Fibroblast of skin of right quadriceps (primary cell): ENCODE results near the gene CENPP.
"Not testable (repeated sequence)": the region's sequence is repeated elsewhere in the genome, so short reads cannot be mapped to it uniquely, and the experiment has no call there.

Experiments used
- DNase-seq: peaks from one replicate; pipeline ENCODE4 v3.0.0-alpha.2; 2013

The CENPP gene

GRCh38 chr9:92619601-92620300 is 294.0 kb downstream of the CENPP start:
- DNase-seq, result no peak

GRCh38 chr9:92620845-92621244 is 295.1 kb downstream of the CENPP start:
- no peak for DNase-seq

- DNase-seq, result not testable (repeated sequence)
These were observed 298.2 kb downstream of the CENPP start for GRCh38 chr9:92623936-92624335.

GRCh38 chr9:92626484-92626883 is 300.7 kb downstream of the CENPP start:
- DNase-seq, result no peak

- no peak for DNase-seq
These were observed 301.9 kb downstream of the CENPP start for GRCh38 chr9:92627651-92628050.

GRCh38 chr9:92631452-92632343 is 305.9 kb downstream of the CENPP start:
- no peak for DNase-seq

GRCh38 chr9:92632641-92633040 is 306.9 kb downstream of the CENPP start:
- DNase-seq, result no peak

GRCh38 chr9:92633614-92634278 is 308.0 kb downstream of the CENPP start:
- DNase-seq, result no peak

- DNase-seq, result peak; percentile 52
These were observed 309.2 kb downstream of the CENPP start for GRCh38 chr9:92634712-92635605.

GRCh38 chr9:92635760-92636159 is 310.0 kb downstream of the CENPP start:
- no peak for DNase-seq

GRCh38 chr9:92636627-92637026 is 310.9 kb downstream of the CENPP start:
- DNase-seq, result no peak

- DNase-seq, result no peak
These were observed 311.6 kb downstream of the CENPP start for GRCh38 chr9:92637326-92637725.

- no peak for DNase-seq
These were observed 312.3 kb downstream of the CENPP start for GRCh38 chr9:92637886-92638620.

GRCh38 chr9:92638621-92639101 is 312.9 kb downstream of the CENPP start:
- DNase-seq, result no peak

GRCh38 chr9:92639124-92639523 is 313.4 kb downstream of the CENPP start:
- no peak for DNase-seq

GRCh38 chr9:92639791-92640271 is 314.1 kb downstream of the CENPP start:
- DNase-seq, result no peak

GRCh38 chr9:92640398-92641091 is 314.8 kb downstream of the CENPP start:
- DNase-seq, result no peak

GRCh38 chr9:92641092-92641809 is 315.5 kb downstream of the CENPP start:
- DNase-seq, result no peak

GRCh38 chr9:92642041-92642451 is 316.3 kb downstream of the CENPP start:
- no peak for DNase-seq

GRCh38 chr9:92642564-92642963 is 316.8 kb downstream of the CENPP start:
- DNase-seq, result no peak
